ENCODE data around the gene DBI. TPM values are rescaled to one million over a fixed set of nuclear protein-coding genes. Genes with fewer than 3 reads are reported as not detected.

DBI gene
- total RNA-seq, 4 donors from 2014 or later = 48.1 to 166 (median 140) TPM

DNA sequence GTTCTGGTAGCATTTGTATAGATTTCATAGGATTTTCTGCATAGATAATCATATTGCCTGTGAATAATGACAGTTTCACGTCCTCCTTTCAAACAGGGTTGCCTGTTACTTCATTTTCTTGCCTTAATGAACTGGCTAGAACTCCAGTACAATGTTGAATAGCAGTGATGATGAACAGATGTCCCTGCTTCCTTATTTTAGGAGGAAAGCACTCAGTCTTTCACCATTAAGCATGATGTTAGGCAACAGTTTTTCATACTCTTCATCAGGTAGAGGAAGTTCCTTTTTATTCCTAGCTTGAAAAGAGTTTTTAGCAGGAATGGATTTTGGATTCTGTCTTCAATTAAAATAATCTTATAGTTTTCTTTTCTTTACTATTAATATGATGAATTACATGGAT, 39.8 kb upstream of the DBI start:
- Histone ChIP-seq H3K27ac (no peak overlapping the region), H3K4me3 (replicated peaks in 1 of 3) (no peak overlapping the region), H3K9me3 (no peaks in the 10 kb centered on the region), H3K27me3 (no peaks in the 10 kb centered on the region), H3K4me1 (peaks cover 4 to 9% of the 10 kb centered on the region in 2 donors), H3K36me3 (no peaks in the 10 kb centered on the region)
- no peak for TF ChIP-seq POLR2A (IDR thresholded peaks at IDR 0.05)
- TF ChIP-seq, protein P1, sequence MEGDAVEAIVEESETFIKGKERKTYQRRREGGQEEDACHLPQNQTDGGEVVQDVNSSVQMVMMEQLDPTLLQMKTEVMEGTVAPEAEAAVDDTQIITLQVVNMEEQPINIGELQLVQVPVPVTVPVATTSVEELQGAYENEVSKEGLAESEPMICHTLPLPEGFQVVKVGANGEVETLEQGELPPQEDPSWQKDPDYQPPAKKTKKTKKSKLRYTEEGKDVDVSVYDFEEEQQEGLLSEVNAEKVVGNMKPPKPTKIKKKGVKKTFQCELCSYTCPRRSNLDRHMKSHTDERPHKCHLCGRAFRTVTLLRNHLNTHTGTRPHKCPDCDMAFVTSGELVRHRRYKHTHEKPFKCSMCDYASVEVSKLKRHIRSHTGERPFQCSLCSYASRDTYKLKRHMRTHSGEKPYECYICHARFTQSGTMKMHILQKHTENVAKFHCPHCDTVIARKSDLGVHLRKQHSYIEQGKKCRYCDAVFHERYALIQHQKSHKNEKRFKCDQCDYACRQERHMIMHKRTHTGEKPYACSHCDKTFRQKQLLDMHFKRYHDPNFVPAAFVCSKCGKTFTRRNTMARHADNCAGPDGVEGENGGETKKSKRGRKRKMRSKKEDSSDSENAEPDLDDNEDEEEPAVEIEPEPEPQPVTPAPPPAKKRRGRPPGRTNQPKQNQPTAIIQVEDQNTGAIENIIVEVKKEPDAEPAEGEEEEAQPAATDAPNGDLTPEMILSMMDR (IDR thresholded peaks at IDR 0.05) = no peak
- DNase-seq = no peak
- 91 to 92% methylated on average over 1 of the region's 1 CpG for WGBS, 2 donors
- intact Hi-C loops (cut with DNase I) = no loop called here

DNA sequence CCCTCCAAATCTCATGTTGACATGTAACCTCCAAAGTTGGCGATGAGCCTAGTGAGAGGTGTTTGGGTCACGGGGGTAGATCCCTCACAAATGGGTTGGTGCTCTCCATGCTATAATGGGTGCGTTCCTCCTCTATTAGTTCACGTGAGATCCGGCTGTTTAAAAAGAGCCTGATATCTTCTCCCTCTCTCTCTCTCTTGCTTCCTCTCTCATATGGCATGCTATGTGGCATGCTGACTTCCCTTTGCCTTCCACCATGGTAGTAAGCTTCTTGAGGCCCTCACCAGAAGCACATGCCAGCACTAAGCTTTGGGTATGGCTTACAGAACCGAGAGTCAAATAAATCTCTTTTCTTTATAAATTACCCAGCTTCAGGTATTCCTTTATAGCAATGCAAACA, 39.3 kb upstream of the DBI start:
- Histone ChIP-seq H3K36me3 (no peaks in the 10 kb centered on the region), H3K27me3 (no peaks in the 10 kb centered on the region), H3K4me1 (peaks cover 4 to 9% of the 10 kb centered on the region in 2 donors), H3K9me3 (no peaks in the 10 kb centered on the region), H3K4me3 (replicated peaks in 1 of 3) (no peak overlapping the region), H3K27ac (no peak overlapping the region)
- DNase-seq = no peak
- 95% methylated on average over 6 of the region's 6 CpGs for WGBS, 2 donors
- no peak for TF ChIP-seq POLR2A (IDR thresholded peaks at IDR 0.05)
- TF ChIP-seq, protein P1 (IDR thresholded peaks at IDR 0.05) = no peak
- intact Hi-C loops (cut with DNase I) = no loop called here

DNA sequence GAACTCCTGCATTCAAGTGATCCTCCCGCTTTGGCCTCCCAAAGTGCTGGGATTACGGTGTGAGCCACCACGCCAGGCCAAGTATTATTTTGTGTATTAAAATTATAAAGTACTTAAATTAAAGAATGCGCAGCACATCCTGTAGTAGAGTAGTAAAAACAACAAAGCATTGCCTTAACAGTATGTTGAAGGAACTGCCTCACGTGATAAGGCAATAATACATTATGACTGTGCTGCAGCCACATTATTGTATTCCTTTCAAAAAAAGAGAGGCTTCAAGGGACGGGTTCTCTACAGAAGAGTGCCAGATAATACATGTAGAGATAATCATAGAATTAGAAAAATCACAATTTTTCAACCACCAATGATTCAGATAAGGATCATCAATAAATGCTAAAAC, 33.8 kb upstream of the DBI start:
- WGBS, 2 donors = 97% methylated on average over 6 of the region's 6 CpGs
- TF ChIP-seq, protein P1 (IDR thresholded peaks at IDR 0.05) = no peak
- no peak for TF ChIP-seq POLR2A (IDR thresholded peaks at IDR 0.05)
- DNase-seq = no peak
- intact Hi-C loops (cut with DNase I) = no loop called here
- Histone ChIP-seq H3K27ac (no peak overlapping the region), H3K4me3 (replicated peaks in 1 of 3) (no peak overlapping the region), H3K27me3 (no peaks in the 10 kb centered on the region), H3K9me3 (no peaks in the 10 kb centered on the region), H3K36me3 (no peaks in the 10 kb centered on the region), H3K4me1 (no peaks in the 10 kb centered on the region)

DNA sequence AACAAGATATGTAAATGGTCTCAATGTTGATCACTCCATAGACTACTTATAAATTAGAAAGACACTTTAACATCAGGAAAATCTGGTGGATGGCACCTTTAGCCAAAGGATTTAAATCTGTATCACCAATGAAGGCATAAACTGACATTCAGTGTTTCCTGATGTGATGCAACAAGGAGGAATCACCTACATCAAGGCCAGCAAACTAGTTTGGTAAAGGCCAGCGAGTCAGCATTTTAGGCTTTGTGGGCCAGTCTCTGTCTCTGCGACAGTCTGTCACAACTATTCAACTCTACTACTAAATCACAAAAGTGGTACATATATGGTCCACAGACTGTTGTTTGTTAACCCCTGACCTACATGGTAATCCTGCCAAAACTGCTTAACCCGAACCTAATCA, 33.4 kb upstream of the DBI start:
- no peak for DNase-seq
- H3K9me3 ChIP-seq = no peaks in the 10 kb centered on the region
- intact Hi-C loops (cut with DNase I) = no loop called here
- H3K27ac ChIP-seq = no peak overlapping the region
- TF ChIP-seq, protein P1 (IDR thresholded peaks at IDR 0.05) = no peak
- no peak for TF ChIP-seq POLR2A (IDR thresholded peaks at IDR 0.05)
- H3K27me3 ChIP-seq = no peaks in the 10 kb centered on the region
- H3K4me3 ChIP-seq (replicated peaks in 1 of 3) = no peak overlapping the region
- 96 to 100% methylated on average over 3 of the region's 3 CpGs for WGBS, 2 donors
- H3K4me1 ChIP-seq = no peaks in the 10 kb centered on the region
- H3K36me3 ChIP-seq = no peaks in the 10 kb centered on the region

DNA sequence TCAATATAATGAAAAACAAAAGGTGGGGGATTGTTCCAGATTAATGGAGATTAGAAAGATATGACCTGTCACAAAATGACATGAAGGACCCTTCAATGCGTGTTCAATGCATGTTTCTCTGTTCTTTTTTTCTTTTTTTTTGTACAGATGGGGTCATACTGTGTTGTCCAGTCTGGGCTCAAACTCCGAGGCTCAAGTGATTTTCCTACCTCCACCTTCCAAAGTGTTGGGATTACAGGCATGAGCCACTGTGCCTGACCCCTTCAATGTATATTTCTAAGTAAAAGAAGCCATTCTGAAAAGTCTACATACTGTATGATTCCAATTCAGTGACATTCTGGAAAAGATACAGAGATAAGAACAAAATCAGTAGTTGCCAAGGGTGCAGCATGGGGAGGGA, 32.9 kb upstream of the DBI start:
- no peak for DNase-seq
- Histone ChIP-seq H3K4me3 (replicated peaks in 1 of 3) (no peak overlapping the region), H3K4me1 (no peaks in the 10 kb centered on the region), H3K36me3 (no peaks in the 10 kb centered on the region), H3K27me3 (no peaks in the 10 kb centered on the region), H3K9me3 (no peaks in the 10 kb centered on the region), H3K27ac (no peak overlapping the region)
- 94 to 100% methylated on average over 2 of the region's 2 CpGs for WGBS, 2 donors
- TF ChIP-seq POLR2A (IDR thresholded peaks at IDR 0.05) = no peak
- TF ChIP-seq, protein P1 (IDR thresholded peaks at IDR 0.05) = no peak
- intact Hi-C loops (cut with DNase I) = no loop called here

Measured in thyroid gland (tissue), 4 donors.